ENCODE measurements around the gene MN1.

DNA sequence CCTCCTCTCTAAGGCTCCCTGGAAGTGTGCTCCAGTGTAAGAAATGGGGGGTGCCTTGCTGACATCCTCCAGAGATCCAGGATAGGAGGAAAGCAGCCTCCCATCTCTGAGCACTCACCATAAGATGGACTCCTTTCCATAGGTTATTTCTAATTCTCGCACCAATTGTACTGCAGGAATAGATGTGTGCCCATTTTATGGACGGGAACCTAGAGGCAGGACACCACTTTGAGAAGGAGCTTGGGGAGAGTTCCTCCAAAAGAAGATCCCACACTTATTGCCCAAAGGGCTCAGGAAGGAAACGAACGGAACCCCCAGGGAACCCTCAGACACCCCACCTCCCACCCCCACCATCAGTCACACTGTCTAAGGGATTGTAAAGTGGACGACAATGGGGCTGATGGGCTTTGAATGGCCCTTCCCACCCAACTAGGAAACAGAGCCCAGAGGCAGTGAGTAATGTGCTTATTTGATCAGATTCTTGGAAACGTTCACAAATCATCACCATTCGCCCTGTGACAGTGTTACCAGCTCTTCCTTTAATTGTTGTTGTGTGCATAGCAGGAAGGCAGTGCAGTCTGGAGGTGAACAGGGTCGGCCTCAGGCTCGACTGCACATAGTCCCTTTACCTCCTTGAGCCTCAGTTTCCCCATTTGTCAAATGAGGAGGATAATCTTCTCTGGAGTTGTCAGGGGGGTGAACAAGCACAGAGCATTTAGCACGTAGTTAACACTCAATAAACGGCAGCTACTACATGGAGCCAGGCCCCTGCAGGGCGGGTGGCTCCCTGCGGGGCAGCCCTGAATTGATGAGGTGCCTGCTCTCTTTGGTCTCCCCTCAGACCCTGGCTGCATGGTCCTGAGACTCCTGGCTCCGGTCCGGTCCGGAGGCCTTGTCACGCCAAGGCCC is 8.4 kb upstream of the MN1 start:
- TF ChIP-seq CTCF (IDR thresholded peaks at IDR 0.05; ENCODE audit: low read length) (no peak), EZH2phosphoT487 (IDR thresholded peaks at IDR 0.05; ENCODE audit: low read length) (no peak), EZH2 (optimal IDR thresholded peaks at IDR 0.05; ENCODE audit: low read depth, low read length) (no peak)
